Measurements from ENCODE around the gene CEMIP2. TPM values are rescaled to one million over a fixed set of nuclear protein-coding genes. Genes with fewer than 3 reads are reported as not detected.

The CEMIP2 gene
- total RNA-seq, 4 donors from 2014 or later: 93.7 to 184 (median 110) TPM

- no peak for TF ChIP-seq CTCF (IDR thresholded peaks at IDR 0.05; ENCODE audit: low read depth)
These were observed 12.4 kb downstream of the CEMIP2 start for GRCh38 chr9:71755869-71756268.

GRCh38 chr9:71755230-71755629 is 13.1 kb downstream of the CEMIP2 start:
- TF ChIP-seq CTCF (IDR thresholded peaks at IDR 0.05; ENCODE audit: low read depth): no peak

GRCh38 chr9:71754151-71754550 is 14.2 kb downstream of the CEMIP2 start:
- no peak for TF ChIP-seq CTCF (IDR thresholded peaks at IDR 0.05; ENCODE audit: low read depth)

- no peak for TF ChIP-seq CTCF (IDR thresholded peaks at IDR 0.05; ENCODE audit: low read depth)
These were observed 15.4 kb downstream of the CEMIP2 start for GRCh38 chr9:71752928-71753327.

GRCh38 chr9:71752352-71752751 is 16.0 kb downstream of the CEMIP2 start:
- no peak for TF ChIP-seq CTCF (IDR thresholded peaks at IDR 0.05; ENCODE audit: low read depth)

- no peak for TF ChIP-seq CTCF (IDR thresholded peaks at IDR 0.05; ENCODE audit: low read depth)
These were observed 20.0 kb downstream of the CEMIP2 start for GRCh38 chr9:71748280-71748743.

GRCh38 chr9:71747576-71747975 is 20.7 kb downstream of the CEMIP2 start:
- TF ChIP-seq CTCF (IDR thresholded peaks at IDR 0.05; ENCODE audit: low read depth): no peak

Data from subcutaneous adipose tissue (tissue), 4 donors.